Upper lobe of right lung (tissue), 1 donor: Measurements from ENCODE around the gene HMCES. TPM values are rescaled to one million over a fixed set of nuclear protein-coding genes. Genes with fewer than 3 reads are reported as not detected.

Experiments used
- ATAC-seq: fragments of 200-7000 bp; cut with Tn5 transposase; one replicate; pipeline ENCODE4 v1.9.1; 2020; ENCODE audit warnings: mild to moderate bottlenecking, moderate library complexity
- DNase-seq: peaks from one replicate; pipeline ENCODE4 v3.0.0-alpha.2; 2020
- H3K27ac ChIP-seq: fragments of 200-600 bp; one replicate; pipeline ENCODE4 v1.8.0; 2022
- H3K27me3 ChIP-seq: fragments of 200-600 bp; one replicate; pipeline ENCODE4 v1.8.0; 2022; ENCODE audit warnings: mild to moderate bottlenecking
- H3K36me3 ChIP-seq: fragments of 200-600 bp; one replicate; pipeline ENCODE4 v1.8.0; 2022
- H3K4me1 ChIP-seq: fragments of 200-600 bp; one replicate; pipeline ENCODE4 v1.8.0; 2022
- H3K4me3 ChIP-seq: fragments of 200-600 bp; one replicate; pipeline ENCODE4 v1.8.0; 2022; ENCODE audit warnings: mild to moderate bottlenecking
- H3K9me3 ChIP-seq: fragments of 200-600 bp; one replicate; pipeline ENCODE4 v1.8.0; 2022
- CTCF ChIP-seq: fragments of 200-600 bp; IDR thresholded peaks from one replicate; pipeline ENCODE4 v1.8.0; 2022; ENCODE audit warnings: antibody characterized with exemption
- intact Hi-C: fragments of 100-400 bp; cut with DNase I; formaldehyde crosslinking; loops from one replicate; pipeline ENCODE4 v1.11.0; 2022
- long read RNA-seq: library from polyadenylated mRNA; unstranded; transcript quantifications from one replicate; pipeline ENCODE4 v2.0.0, GENCODE V29; 2021
- total RNA-seq: library from RNA; stranded (reverse); fragmentation: NEBNext Ultra II Directional; extraction: Animal tissue kit (Norgen Biotek cat#: 25700); gene quantifications from one replicate; pipeline ENCODE4 v1.2.1, GENCODE V29; 2021
- donor health status: DM: no; HTN: yes; CAD: no; lungs with severe emphysema.

The HMCES gene, protein sequence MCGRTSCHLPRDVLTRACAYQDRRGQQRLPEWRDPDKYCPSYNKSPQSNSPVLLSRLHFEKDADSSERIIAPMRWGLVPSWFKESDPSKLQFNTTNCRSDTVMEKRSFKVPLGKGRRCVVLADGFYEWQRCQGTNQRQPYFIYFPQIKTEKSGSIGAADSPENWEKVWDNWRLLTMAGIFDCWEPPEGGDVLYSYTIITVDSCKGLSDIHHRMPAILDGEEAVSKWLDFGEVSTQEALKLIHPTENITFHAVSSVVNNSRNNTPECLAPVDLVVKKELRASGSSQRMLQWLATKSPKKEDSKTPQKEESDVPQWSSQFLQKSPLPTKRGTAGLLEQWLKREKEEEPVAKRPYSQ
- 34.8 TPM for total RNA-seq
- long read RNA-seq, transcript HMCES-204 (7 exons, 1,952 nt), result minor isoform, 11 of 66 reads
- long read RNA-seq, transcript HMCES-201 (7 exons, 2,515 nt), result major isoform, 35 of 66 reads
- long read RNA-seq, partial matches to known transcripts, result 6 of 66 reads
- long read RNA-seq, other reads (novel, unspliced or antisense), result 9 of 66 reads

DNA sequence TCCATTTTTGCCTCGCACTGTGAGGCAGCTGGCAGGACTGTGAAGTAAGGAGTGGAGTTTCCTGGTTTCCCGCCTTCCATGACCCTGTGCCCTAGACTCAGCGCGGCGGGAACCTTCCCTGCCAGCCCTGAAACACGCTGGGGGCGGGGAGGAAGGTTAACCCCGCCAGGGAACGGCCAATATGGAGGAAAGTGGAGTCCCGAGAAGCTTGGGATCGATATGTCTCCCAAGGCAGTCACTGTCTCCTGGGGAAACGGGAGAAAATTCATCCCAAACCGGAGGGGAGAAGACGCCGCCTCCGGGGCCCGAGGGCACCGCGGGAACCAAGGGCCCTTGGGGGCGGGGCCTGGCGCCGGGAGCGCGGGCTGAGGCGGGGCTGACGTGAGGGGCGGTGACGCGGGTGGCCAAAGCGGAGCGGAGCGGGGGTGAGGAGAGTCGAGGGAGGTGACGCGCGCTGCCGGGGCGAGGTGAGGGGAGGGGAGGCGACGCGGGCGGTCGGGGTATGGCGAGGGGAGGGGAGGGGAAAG lies at the start of gene HMCES:
Gene HMCES (plus strand): TSS at position 432 of the 527 bp plus-strand sequence. CDS start 863 bp downstream, outside the sequence.
- DNase-seq (peak; percentile 98), ATAC-seq (peak; percentile 98)
- intact Hi-C loops, result no loop called here
- Histone ChIP-seq H3K4me3 (peak within 1 kb of the TSS; percentile 97), H3K4me1 (peaks cover 23% of the 10 kb centered on the region), H3K27ac (peak within 1 kb of the TSS; percentile 93), H3K27me3 (no peaks in the 10 kb centered on the region), H3K36me3 (peaks cover 41% of the 10 kb centered on the region), H3K9me3 (no peaks in the 10 kb centered on the region)
- no peak for TF ChIP-seq CTCF

- Histone ChIP-seq H3K36me3 (no peaks in the 10 kb centered on the region), H3K27me3 (no peaks in the 10 kb centered on the region), H3K9me3 (no peaks in the 10 kb centered on the region), H3K4me1 (peaks cover 56% of the 10 kb centered on the region), H3K27ac (peak overlapping the region; percentile 78), H3K4me3 (no peak overlapping the region)
- DNase-seq, result no peak
- TF ChIP-seq CTCF, result no peak
- peak; percentile 1 for ATAC-seq
- intact Hi-C loops, result no loop called here
Measured at GRCh38 chr3:129228891-129229585, 49.6 kb upstream of the HMCES start.

DNA sequence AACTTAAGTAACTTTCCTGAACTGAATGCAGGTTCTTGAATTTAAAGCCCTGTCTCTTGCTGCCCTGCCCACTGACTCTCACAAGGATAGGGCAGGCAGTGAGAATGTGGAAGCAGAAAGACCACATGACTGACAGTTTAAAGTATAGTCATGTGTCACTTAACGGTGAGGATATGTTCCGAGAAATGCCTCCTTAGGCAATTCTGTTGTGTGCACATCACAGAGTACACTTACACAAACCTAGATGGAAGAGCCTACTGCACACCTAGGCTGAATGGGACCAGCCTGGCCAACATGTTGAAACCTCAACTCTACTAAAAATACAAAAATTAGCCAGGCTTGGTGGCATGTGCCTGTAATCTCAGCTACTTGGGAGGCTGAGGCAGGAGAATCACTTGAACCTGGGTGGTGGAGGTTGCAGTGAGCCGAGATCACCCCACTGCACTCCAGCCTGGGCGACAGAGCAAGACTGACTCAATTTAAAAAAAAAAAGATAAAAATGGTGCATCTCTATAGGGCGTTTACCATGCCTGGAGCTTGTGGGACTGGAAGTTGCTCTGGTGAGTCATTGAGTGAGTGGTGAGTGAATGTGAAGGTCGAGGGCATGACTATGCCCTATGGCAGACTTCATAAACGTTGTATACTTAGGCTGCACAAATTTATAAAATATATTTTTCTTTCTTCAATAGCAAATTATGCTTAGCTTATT lies 48.2 kb upstream of the HMCES start:
- peak; percentile 82 for ATAC-seq
- DNase-seq, result no peak
- H3K27ac ChIP-seq, result peak overlapping the region; percentile 78
- H3K27me3 ChIP-seq, result no peaks in the 10 kb centered on the region
- intact Hi-C loops, result no loop called here
- H3K4me1 ChIP-seq, result peaks cover 42% of the 10 kb centered on the region
- no peaks in the 10 kb centered on the region for H3K36me3 ChIP-seq
- peak overlapping the region; percentile 1 for H3K4me3 ChIP-seq
- H3K9me3 ChIP-seq, result no peaks in the 10 kb centered on the region
- TF ChIP-seq CTCF, result no peak

DNA sequence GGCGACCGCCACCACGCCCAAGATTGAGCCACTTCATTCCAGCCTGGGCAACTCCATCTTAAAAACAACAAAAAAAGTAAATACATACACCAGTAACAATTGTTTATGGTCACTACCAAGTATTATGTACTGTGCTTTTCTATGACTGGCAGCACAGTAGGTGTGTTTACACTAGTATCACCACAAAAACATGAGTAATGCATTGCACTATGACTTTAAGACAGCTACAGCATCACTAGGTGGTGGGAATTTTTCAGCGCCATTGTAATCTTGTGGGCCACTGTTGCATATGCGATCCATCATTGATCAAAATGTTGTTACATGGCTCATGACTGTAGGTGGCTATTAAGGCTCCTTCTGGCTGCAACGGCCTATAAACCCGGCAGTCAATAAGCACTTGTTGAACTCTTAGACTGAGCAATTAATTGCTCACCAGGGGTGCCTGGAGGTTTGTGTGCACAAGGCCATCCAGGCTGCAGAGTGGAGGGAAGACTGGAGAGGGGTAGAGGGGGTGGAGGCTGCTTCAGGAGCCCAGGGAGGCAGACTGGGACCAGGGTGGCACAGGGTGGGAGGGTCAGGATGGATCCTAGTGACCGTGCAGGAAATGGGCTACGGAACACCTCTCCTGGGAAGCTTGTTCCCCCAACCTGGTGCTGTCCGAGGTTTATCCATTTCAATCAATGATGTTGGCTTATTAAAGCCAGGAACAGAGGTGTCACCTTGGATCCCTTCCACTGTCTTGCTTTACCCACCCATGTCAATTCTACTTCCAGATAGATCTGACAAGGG lies 47.1 kb upstream of the HMCES start:
- Histone ChIP-seq H3K4me3 (no peak overlapping the region), H3K27ac (peak overlapping the region; percentile 78), H3K36me3 (no peaks in the 10 kb centered on the region), H3K27me3 (no peaks in the 10 kb centered on the region), H3K9me3 (no peaks in the 10 kb centered on the region), H3K4me1 (peaks cover 33% of the 10 kb centered on the region)
- ATAC-seq (no peak), DNase-seq (no peak)
- intact Hi-C loops, result no loop called here
- TF ChIP-seq CTCF, result no peak

DNA sequence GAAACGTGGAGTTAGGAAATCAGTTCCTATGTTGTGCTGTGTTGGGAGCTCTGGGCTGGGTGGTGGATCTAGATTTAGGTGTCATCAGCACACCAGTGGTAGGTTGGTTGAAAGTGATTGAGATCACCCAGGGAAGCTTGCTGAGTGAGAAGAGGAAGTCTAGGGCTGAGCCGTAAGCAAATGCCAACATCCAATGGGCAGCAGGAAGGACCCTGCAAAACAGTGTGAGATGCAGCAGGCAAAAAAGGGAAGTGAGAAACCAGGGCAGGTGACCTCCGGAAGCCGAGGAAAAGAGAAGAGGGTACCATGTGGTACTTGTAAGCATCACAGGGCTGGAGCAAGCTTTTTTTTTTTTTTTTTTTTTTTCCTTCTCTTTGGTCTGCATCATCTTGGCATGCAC lies 45.1 kb upstream of the HMCES start:
- Histone ChIP-seq H3K4me1 (peaks cover 13% of the 10 kb centered on the region), H3K27me3 (no peaks in the 10 kb centered on the region), H3K9me3 (no peaks in the 10 kb centered on the region), H3K4me3 (no peak overlapping the region), H3K36me3 (no peaks in the 10 kb centered on the region), H3K27ac (peak overlapping the region; percentile 47)
- no peak for TF ChIP-seq CTCF
- ATAC-seq, result peak; percentile 85
- peak; percentile 67 for DNase-seq
- intact Hi-C loops, result no loop called here
